Bronchial epithelial cell (primary cell): ENCODE measurements around the gene TMPRSS6. TPM values are rescaled to one million over a fixed set of nuclear protein-coding genes. Genes with fewer than 3 reads are reported as not detected.

Source experiments
- DNase-seq: peaks from one replicate; pipeline ENCODE4 v3.0.0-alpha.2; 2010; ENCODE audit warnings: low read depth
- FAIRE-seq: peaks from 2 replicates; lab custom pipeline; 2011; peaks lifted over from hg19 to GRCh38; lab: Jason Lieb, UNC
- H3K27me3 ChIP-seq: 2 replicates; pipeline ENCODE4 v1.5.1; 2011; ENCODE audit warnings: low read length; ENCODE audit not compliant: control insufficient read depth, insufficient read depth
- H3K36me3 ChIP-seq: 2 replicates; pipeline ENCODE4 v1.5.1; 2011; ENCODE audit warnings: low read length; ENCODE audit not compliant: control insufficient read depth, insufficient read depth
- H3K4me3 ChIP-seq: 2 replicates; pipeline ENCODE4 v1.5.1; 2011; ENCODE audit warnings: mild to moderate bottlenecking, low read depth, low read length, control low read depth
- CTCF ChIP-seq: IDR thresholded peaks from 2 replicates; pipeline ENCODE4 v1.5.1; 2011; ENCODE audit warnings: mild to moderate bottlenecking, moderate library complexity, low read length, control low read depth, inconsistent platforms; ENCODE audit not compliant: insufficient read depth, severe bottlenecking
- total RNA-seq: library from RNA; depleted of rRNA; stranded (reverse); fragments of >200 nt; gene quantifications from 2 replicates; pipeline ENCODE4 v1.2.1, GENCODE V29; 2014

Gene TMPRSS6
- total RNA-seq, 1 donor from 2014 or later, result not detected

GRCh38 chr22:37022483-37023337 is 86.8 kb downstream of the TMPRSS6 start:
- peaks cover 26% of the 10 kb centered on the region for H3K36me3 ChIP-seq
- no peaks in the 10 kb centered on the region for H3K27me3 ChIP-seq
- no peak for TF ChIP-seq CTCF
- no peak for DNase-seq
- FAIRE-seq, result no peak
- H3K4me3 ChIP-seq, result no peak overlapping the region

- Histone ChIP-seq H3K4me3 (no peak overlapping the region), H3K36me3 (peaks cover 27% of the 10 kb centered on the region), H3K27me3 (no peaks in the 10 kb centered on the region)
- peak; percentile 28 for FAIRE-seq
- DNase-seq, result peak; percentile 39
- peak; percentile 93 for TF ChIP-seq CTCF
Observed at GRCh38 chr22:37021710-37022482, 87.6 kb downstream of the TMPRSS6 start.

GRCh38 chr22:37021041-37021440 is 88.5 kb downstream of the TMPRSS6 start:
- Histone ChIP-seq H3K36me3 (peaks cover 26% of the 10 kb centered on the region), H3K27me3 (no peaks in the 10 kb centered on the region), H3K4me3 (no peak overlapping the region)
- DNase-seq (no peak), FAIRE-seq (no peak)
- TF ChIP-seq CTCF, result no peak

GRCh38 chr22:37020192-37020479 is 89.4 kb downstream of the TMPRSS6 start:
- peaks cover 18% of the 10 kb centered on the region for H3K36me3 ChIP-seq
- FAIRE-seq (no peak), DNase-seq (peak; percentile 53)
- no peaks in the 10 kb centered on the region for H3K27me3 ChIP-seq
- TF ChIP-seq CTCF, result no peak
- H3K4me3 ChIP-seq, result peak overlapping the region; percentile 84

GRCh38 chr22:37019309-37020191 is 90.0 kb downstream of the TMPRSS6 start, which contains the start of the genes MPST and TST:
Gene MPST (plus strand): TSS chr22:37019742. CDS start chr22:37019837, 95 bp downstream.
Gene TST (minus strand): TSS chr22:37019447. CDS start chr22:37018732, 715 bp downstream.
- Histone ChIP-seq H3K36me3 (peaks cover 16% of the 10 kb centered on the region), H3K4me3 (peak within 1 kb of the TSS; percentile 84), H3K27me3 (no peaks in the 10 kb centered on the region)
- no peak for DNase-seq
- TF ChIP-seq CTCF, result no peak
- FAIRE-seq, result no peak
